ENCODE results near the gene FCAMR.

GRCh38 chr1:206982216-206982615 lies 12.0 kb upstream of the FCAMR start:
- peak; percentile 66 to 82 (median 81) for TF ChIP-seq CTCF (optimal IDR thresholded peaks at IDR 0.05 in 1 of 3, IDR thresholded peaks at IDR 0.05 in 1 of 3, conservative IDR thresholded peaks at IDR 0.05 in 1 of 3; ENCODE audit: extremely low read depth in 1 of 3, insufficient read depth in 2 of 3, low read length in 3 of 3)
- no peak for TF ChIP-seq EZH2 (IDR thresholded peaks at IDR 0.05; ENCODE audit: low read length)

Data from keratinocyte (primary cell).